Hepatocyte (in vitro differentiated cells): Measurements from ENCODE around the gene ARSD. TPM values are rescaled to one million over a fixed set of nuclear protein-coding genes. Genes with fewer than 3 reads are reported as not detected.

Experiments used
- DNase-seq: peaks from one replicate; pipeline ENCODE4 v3.0.0-alpha.2; 2016; ENCODE audit warnings: low spot score
- H2AFZ ChIP-seq: fragments of 200-600 bp; sonication (generic); 2 replicates; pipeline ENCODE4 v1.6.0; 2016; ENCODE audit warnings: antibody characterized with exemption, mild to moderate bottlenecking
- H3K27ac ChIP-seq: fragments of 200-600 bp; sonication (generic); 2 replicates; pipeline ENCODE4 v1.5.1; 2016; ENCODE audit warnings: mild to moderate bottlenecking
- H3K27me3 ChIP-seq: fragments of 200-600 bp; sonication (generic); 2 replicates; pipeline ENCODE4 v1.6.1; 2016
- H3K36me3 ChIP-seq: fragments of 200-600 bp; sonication (generic); replicated peaks from 2 replicates; pipeline ENCODE4 v1.5.1; 2016; ENCODE audit warnings: low read depth; ENCODE audit not compliant: insufficient read depth
- H3K4me1 ChIP-seq: fragments of 200-600 bp; sonication (generic); 2 replicates; pipeline ENCODE4 v1.5.1; 2016; ENCODE audit warnings: mild to moderate bottlenecking, moderate library complexity; ENCODE audit not compliant: insufficient read depth
- H3K4me2 ChIP-seq: fragments of 200-600 bp; sonication (generic); 2 replicates; pipeline ENCODE4 v1.6.0; 2016
- H3K4me3 ChIP-seq: fragments of 200-600 bp; sonication (generic); 2 replicates; pipeline ENCODE4 v1.5.1; 2016; ENCODE audit warnings: mild to moderate bottlenecking
- H3K79me2 ChIP-seq: fragments of 200-600 bp; sonication (generic); 2 replicates; pipeline ENCODE4 v1.6.0; 2017; ENCODE audit warnings: mild to moderate bottlenecking
- H3K9me2 ChIP-seq: fragments of 200-600 bp; sonication (generic); replicated peaks from 2 replicates; pipeline ENCODE4 v1.6.0; 2017; ENCODE audit warnings: mild to moderate bottlenecking; ENCODE audit not compliant: insufficient read depth
- H3K9me3 ChIP-seq: fragments of 200-600 bp; sonication (generic); 2 replicates; pipeline ENCODE4 v1.5.1; 2016; ENCODE audit warnings: low read depth, mild to moderate bottlenecking
- H4K20me1 ChIP-seq: fragments of 200-600 bp; sonication (generic); 2 replicates; pipeline ENCODE4 v1.6.0; 2016; ENCODE audit warnings: mild to moderate bottlenecking; ENCODE audit not compliant: insufficient read depth, poor library complexity, severe bottlenecking
- CTCF ChIP-seq: fragments of 200-600 bp; sonication (generic); IDR thresholded peaks from 2 replicates; pipeline ENCODE4 v1.5.1; 2016; ENCODE audit warnings: antibody characterized with exemption, mild to moderate bottlenecking; ENCODE audit not compliant: poor library complexity
- EZH2 ChIP-seq: fragments of 200-600 bp; sonication (generic); IDR thresholded peaks from 2 replicates; pipeline ENCODE4 v1.6.1; 2016; ENCODE audit warnings: antibody characterized with exemption, mild to moderate bottlenecking, borderline replicate concordance
- EZH2phosphoT487 ChIP-seq: fragments of 200-600 bp; sonication (generic); IDR thresholded peaks from one replicate; pipeline ENCODE4 v1.6.1; 2018; ENCODE audit warnings: antibody characterized with exemption, mild to moderate bottlenecking, low read depth, moderate library complexity; ENCODE audit not compliant: unreplicated experiment, severe bottlenecking
- WGBS: methylation state at CpG from one replicate; pipeline ENCODE4 v1.1.6; 2016; ENCODE audit warnings: low lambda C conversion rate; ENCODE audit errors: missing lambda C conversion rate; 5-methylcytosine and 5-hydroxymethylcytosine counted together
- polyA plus RNA-seq: library from polyadenylated mRNA; unstranded; fragments of >200 nt; fragmentation: Nextera tagmentation; extraction: Ambion mirVana; gene quantifications from 2 replicates; pipeline ENCODE4 v1.2.1, GENCODE V29; 2016
- total RNA-seq: library from RNA; depleted of rRNA; stranded (reverse); fragments of >200 nt; gene quantifications from 2 replicates; pipeline ENCODE4 v1.2.3, GENCODE V29; 2014

Gene ARSD
- total and polyA plus RNA-seq, 2 experiments from 2014 or later = 25.0 to 32.9 TPM

DNA sequence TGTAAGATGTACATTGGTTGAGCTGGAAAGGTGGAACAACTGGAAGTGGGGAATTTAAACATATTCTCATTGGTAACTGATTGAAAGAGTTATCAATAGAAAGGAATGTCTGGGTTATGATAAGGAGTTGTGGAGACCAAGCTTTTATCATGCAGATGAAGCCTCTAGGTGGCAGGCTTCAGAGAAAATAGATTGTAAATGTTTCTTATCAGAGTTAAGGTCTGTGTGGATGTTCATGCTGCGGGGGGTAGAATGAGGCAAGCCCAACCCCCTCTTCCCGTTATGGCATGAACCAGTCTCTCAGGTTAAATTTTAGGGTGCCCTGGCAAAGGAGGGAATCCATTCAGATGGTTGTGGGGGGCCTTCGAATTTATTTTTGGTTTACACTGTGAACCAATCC lies 16.0 kb downstream of the ARSD start:
- 22% methylated on average over 3 of the region's 3 CpGs for WGBS
- H3K9me3 ChIP-seq = no peaks in the 10 kb centered on the region
- H4K20me1 ChIP-seq = no peaks in the 10 kb centered on the region
- no peak overlapping the region for H3K4me2 ChIP-seq
- no peaks in the 10 kb centered on the region for H3K27me3 ChIP-seq
- no peaks in the 10 kb centered on the region for H3K4me1 ChIP-seq
- H2AFZ ChIP-seq = no peak overlapping the region
- no peak overlapping the region for H3K4me3 ChIP-seq
- H3K79me2 ChIP-seq = no peaks in the 10 kb centered on the region
- H3K9me2 ChIP-seq = no peaks in the 10 kb centered on the region
- TF ChIP-seq CTCF (peak; percentile 37), EZH2phosphoT487 (no peak), EZH2 (no peak)
- no peaks in the 10 kb centered on the region for H3K36me3 ChIP-seq
- DNase-seq = no peak
- peak overlapping the region; percentile 64 for H3K27ac ChIP-seq

DNA sequence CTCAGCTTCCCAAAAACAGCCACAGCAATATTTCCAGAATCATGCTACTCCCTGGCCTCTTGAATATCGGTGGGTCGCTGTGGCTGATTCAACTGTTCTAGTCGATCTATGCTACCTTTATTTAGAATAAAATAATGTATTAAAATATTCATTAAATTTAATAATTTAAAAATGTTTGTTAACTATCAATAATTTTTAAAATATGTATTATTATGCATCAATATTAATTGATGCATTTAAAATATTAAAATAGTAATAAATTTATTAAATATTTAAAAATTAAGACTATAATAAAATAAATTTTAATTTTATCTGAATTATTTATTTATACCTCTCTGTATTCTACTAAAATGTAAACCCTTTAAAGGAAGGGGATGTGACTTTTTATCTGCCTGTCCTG lies 19.0 kb downstream of the ARSD start:
- H3K27me3 ChIP-seq = no peaks in the 10 kb centered on the region
- no peaks in the 10 kb centered on the region for H3K9me3 ChIP-seq
- H3K9me2 ChIP-seq = no peaks in the 10 kb centered on the region
- no peak overlapping the region for H3K4me2 ChIP-seq
- TF ChIP-seq CTCF (no peak), EZH2phosphoT487 (no peak), EZH2 (no peak)
- H3K27ac ChIP-seq = no peak overlapping the region
- H3K4me1 ChIP-seq = no peaks in the 10 kb centered on the region
- DNase-seq = no peak
- H3K36me3 ChIP-seq = no peaks in the 10 kb centered on the region
- H3K79me2 ChIP-seq = no peaks in the 10 kb centered on the region
- no peaks in the 10 kb centered on the region for H4K20me1 ChIP-seq
- 98% methylated on average over 3 of the region's 3 CpGs for WGBS
- no peak overlapping the region for H2AFZ ChIP-seq
- H3K4me3 ChIP-seq = no peak overlapping the region

DNA sequence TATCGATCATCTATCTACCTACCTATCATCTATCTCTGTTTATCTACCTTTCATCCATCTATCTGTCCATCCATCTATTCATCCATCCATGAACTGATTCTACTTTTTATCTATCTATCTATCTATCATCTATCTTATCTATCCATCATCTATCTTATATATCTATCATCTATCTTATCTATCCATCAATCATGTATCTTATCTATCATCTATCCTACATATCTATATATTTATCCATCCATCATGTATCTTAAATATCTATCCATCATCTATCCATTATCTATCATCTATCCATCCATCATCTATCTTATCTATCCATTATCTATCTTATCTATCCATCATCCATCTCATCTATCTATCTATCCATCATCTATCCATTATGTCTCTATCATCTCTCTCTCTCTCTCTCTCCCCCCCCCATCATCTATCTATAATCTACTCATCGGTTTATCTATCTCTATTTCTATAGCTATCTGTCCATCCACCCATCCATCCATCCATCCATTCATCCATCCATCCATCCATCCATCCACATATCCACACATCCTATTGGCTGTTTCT lies 20.9 kb downstream of the ARSD start:
- Histone ChIP-seq H3K4me2 (no peak overlapping the region), H2AFZ (no peak overlapping the region), H3K36me3 (no peaks in the 10 kb centered on the region), H3K9me2 (no peaks in the 10 kb centered on the region), H3K4me1 (no peaks in the 10 kb centered on the region), H3K9me3 (peaks cover 4% of the 10 kb centered on the region), H4K20me1 (no peaks in the 10 kb centered on the region), H3K79me2 (no peaks in the 10 kb centered on the region), H3K27me3 (no peaks in the 10 kb centered on the region), H3K27ac (no peak overlapping the region), H3K4me3 (no peak overlapping the region)
- WGBS = 100% methylated on average over 2 of the region's 2 CpGs
- DNase-seq = no peak
- no peak for TF ChIP-seq EZH2phosphoT487
- no peak for TF ChIP-seq CTCF
- no peak for TF ChIP-seq EZH2
